Measurements from ENCODE around the gene MAGEF1.

MAGEF1 gene

GRCh38 chr3:184688251-184688881 lies 23.5 kb downstream of the MAGEF1 start:
- ChIA-PET POLR2A (no interaction called here), CTCF (interaction anchor here (1.9 kb wide), 1 partner anchor 15 kb away, joined by 6 read pairs; no protein-coding TSS in a partner anchor)
- no peak for DNase-seq (ENCODE audit: extremely low spot score)
- TF ChIP-seq, protein P1, sequence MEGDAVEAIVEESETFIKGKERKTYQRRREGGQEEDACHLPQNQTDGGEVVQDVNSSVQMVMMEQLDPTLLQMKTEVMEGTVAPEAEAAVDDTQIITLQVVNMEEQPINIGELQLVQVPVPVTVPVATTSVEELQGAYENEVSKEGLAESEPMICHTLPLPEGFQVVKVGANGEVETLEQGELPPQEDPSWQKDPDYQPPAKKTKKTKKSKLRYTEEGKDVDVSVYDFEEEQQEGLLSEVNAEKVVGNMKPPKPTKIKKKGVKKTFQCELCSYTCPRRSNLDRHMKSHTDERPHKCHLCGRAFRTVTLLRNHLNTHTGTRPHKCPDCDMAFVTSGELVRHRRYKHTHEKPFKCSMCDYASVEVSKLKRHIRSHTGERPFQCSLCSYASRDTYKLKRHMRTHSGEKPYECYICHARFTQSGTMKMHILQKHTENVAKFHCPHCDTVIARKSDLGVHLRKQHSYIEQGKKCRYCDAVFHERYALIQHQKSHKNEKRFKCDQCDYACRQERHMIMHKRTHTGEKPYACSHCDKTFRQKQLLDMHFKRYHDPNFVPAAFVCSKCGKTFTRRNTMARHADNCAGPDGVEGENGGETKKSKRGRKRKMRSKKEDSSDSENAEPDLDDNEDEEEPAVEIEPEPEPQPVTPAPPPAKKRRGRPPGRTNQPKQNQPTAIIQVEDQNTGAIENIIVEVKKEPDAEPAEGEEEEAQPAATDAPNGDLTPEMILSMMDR (IDR thresholded peaks at IDR 0.05; ENCODE audit: control extremely low read depth, extremely low read depth, low read depth, missing control alignments): no peak

GRCh38 chr3:184687363-184688015 lies 24.4 kb downstream of the MAGEF1 start:
- CTCF ChIA-PET: interaction anchor here (1.9 kb wide), 1 partner anchor 14 kb away, joined by 6 read pairs; no protein-coding TSS in a partner anchor
- no peak for DNase-seq (ENCODE audit: extremely low spot score)
- TF ChIP-seq, protein P1 (IDR thresholded peaks at IDR 0.05; ENCODE audit: control extremely low read depth, extremely low read depth, low read depth, missing control alignments): no peak
- POLR2A ChIA-PET: no interaction called here

DNA sequence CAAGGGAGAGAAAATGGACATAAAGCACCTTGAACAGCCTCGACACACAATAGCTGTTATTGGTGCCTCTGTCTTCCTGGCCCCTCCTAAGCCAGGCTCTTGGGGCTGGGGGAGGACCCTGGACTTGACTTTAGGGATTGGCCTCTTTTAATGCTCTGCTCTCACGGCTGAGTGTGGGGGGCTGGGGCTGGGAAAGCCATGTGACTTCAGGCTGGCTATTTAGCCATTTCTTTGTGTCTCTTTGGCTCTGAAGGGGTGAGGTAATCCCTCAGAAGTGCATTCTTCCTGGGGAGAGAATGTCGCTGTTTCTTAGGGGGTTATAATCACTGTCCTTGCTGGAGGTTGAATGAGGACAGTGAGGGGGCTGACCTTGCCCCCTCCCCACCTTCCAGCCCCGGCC lies 26.2 kb downstream of the MAGEF1 start:
- TF ChIP-seq, protein P1 (IDR thresholded peaks at IDR 0.05; ENCODE audit: control extremely low read depth, extremely low read depth, low read depth, missing control alignments): no peak
- POLR2A ChIA-PET: no interaction called here
- DNase-seq (ENCODE audit: extremely low spot score): no peak
- CTCF ChIA-PET: no interaction called here

GRCh38 chr3:184685055-184685454 lies 26.8 kb downstream of the MAGEF1 start:
- CTCF ChIA-PET: no interaction called here
- TF ChIP-seq, protein P1 (IDR thresholded peaks at IDR 0.05; ENCODE audit: control extremely low read depth, extremely low read depth, low read depth, missing control alignments): no peak
- DNase-seq (ENCODE audit: extremely low spot score): no peak
- POLR2A ChIA-PET: no interaction called here

DNA sequence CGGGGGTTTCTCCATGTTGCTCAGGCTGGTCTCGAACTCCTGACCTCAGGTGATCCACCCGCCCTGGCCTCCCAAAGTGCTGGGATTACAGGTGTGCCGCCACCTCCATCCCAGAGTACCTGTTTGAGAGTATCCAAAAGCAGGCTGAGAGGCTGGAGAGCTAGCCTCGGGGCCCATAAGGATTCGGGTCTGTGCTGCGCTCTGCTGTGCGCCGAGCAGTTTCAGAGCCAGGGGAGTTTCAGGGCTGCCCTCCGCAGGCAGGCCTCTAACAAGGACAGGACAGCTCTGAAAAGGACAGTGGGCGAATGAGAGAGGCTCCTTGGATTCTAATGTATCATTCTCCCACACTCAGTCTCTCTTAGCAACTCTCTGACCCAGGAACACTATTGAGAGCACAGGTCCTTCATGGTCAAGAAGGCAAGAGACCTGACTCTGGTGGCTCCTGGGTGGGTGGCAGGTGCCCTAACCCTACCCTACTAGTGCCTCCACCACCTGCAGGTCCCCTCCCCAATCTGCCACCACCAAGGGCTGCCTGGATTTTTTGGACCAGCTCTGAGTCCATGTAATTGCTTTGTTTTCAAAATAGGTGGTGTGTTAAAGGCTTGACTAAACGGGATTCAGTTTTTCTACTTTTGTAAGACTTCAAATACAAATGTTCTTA lies 27.8 kb downstream of the MAGEF1 start:
- TF ChIP-seq, protein P1 (IDR thresholded peaks at IDR 0.05; ENCODE audit: control extremely low read depth, extremely low read depth, low read depth, missing control alignments): no peak
- DNase-seq (ENCODE audit: extremely low spot score): no peak
- ChIA-PET CTCF (interaction anchor here (1.1 kb wide), 1 partner anchor 123 kb away, joined by 4 read pairs; the partner anchor contains the start of gene EPHB3), POLR2A (no interaction called here)

DNA sequence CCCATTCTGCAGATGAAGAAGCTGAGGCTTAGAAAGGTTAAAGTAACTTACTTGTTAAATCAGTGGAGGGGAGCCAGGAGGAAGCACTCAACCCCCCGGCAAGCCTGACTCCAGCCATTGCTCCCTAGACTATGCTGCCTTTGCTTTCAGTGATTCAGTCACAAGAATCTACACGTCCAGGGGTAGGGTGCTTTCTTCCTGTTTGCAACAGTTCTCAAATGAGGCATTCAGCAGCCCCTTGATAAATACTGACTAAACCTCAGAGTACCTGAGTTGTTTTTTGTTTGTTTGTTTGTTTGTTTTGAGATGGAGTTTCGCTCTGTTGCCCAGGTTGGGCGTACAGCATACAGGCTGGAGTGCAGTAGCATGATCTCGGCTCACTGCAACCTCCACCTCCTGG lies 28.6 kb downstream of the MAGEF1 start:
- CTCF ChIA-PET: interaction anchor here (1.1 kb wide), 1 partner anchor 122 kb away, joined by 4 read pairs; the partner anchor contains the start of gene EPHB3
- TF ChIP-seq, protein P1 (IDR thresholded peaks at IDR 0.05; ENCODE audit: control extremely low read depth, extremely low read depth, low read depth, missing control alignments): no peak
- POLR2A ChIA-PET: no interaction called here
- no peak for DNase-seq (ENCODE audit: extremely low spot score)
